ENCODE measurements around the gene IL26. TPM values are rescaled to one million over a fixed set of nuclear protein-coding genes. Genes with fewer than 3 reads are reported as not detected.

IL26 gene, protein sequence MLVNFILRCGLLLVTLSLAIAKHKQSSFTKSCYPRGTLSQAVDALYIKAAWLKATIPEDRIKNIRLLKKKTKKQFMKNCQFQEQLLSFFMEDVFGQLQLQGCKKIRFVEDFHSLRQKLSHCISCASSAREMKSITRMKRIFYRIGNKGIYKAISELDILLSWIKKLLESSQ
- total RNA-seq (ENCODE audit: low replicate concordance): not detected in 2 replicates
- long read RNA-seq: 0 reads

DNA sequence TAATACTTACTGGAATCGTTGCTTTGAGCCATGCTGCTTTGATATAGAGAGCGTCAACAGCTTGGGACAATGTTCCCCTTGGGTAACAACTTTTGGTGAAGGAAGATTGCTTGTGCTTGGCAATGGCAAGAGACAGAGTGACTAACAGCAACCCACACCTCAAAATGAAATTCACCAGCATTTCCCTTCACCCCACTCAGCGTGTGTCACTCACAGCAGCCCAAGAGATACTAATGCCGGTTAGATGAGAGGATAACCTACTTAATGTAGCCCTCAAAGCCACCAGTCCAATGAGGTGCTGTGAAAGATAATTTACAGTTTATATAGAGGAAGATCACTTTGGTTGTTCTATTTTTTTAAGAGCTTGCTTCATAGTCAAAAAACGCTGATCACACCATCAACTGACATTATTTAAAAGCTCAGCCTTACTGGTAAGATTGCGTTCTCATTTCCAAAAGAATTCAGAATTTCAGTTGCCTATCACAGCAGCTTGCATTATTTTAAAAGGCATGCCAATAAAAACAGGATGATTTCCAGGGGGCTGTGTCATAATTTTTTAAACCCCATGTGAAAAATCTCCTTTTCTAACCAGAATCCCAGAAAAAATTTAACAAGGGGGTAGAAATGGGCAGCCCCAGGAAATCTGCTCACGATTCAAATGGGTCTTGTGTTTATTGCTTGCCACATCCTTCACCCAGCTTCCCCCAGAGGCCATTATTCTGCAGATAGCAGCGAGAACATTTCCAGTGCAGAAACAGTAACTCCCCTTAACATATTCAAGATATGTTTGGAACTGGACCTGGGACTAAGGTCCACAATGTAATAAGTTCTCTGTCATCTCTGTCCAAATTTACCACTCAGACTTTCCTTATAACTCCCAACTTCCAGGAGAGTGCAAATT lies at the start of gene IL26:
Gene IL26, minus strand, starts transcription at position 235 of the 901 bp plus-strand sequence. Its CDS starts 54 bp downstream, at position 181.
- no peak within 1 kb of the TSS for H3K27ac Mint-ChIP-seq
- DNase-seq (ENCODE audit: extremely low spot score, unreplicated experiment): no peak
- TF ChIP-seq, protein P1, sequence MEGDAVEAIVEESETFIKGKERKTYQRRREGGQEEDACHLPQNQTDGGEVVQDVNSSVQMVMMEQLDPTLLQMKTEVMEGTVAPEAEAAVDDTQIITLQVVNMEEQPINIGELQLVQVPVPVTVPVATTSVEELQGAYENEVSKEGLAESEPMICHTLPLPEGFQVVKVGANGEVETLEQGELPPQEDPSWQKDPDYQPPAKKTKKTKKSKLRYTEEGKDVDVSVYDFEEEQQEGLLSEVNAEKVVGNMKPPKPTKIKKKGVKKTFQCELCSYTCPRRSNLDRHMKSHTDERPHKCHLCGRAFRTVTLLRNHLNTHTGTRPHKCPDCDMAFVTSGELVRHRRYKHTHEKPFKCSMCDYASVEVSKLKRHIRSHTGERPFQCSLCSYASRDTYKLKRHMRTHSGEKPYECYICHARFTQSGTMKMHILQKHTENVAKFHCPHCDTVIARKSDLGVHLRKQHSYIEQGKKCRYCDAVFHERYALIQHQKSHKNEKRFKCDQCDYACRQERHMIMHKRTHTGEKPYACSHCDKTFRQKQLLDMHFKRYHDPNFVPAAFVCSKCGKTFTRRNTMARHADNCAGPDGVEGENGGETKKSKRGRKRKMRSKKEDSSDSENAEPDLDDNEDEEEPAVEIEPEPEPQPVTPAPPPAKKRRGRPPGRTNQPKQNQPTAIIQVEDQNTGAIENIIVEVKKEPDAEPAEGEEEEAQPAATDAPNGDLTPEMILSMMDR (conservative IDR thresholded peaks at IDR 0.05): no peak
- H3K4me1 Mint-ChIP-seq (ENCODE audit: unreplicated experiment): peaks cover 7% of the 10 kb centered on the region
- no peak within 1 kb of the TSS for H3K4me3 Mint-ChIP-seq
- peaks cover 3% of the 10 kb centered on the region for H3K9me3 Mint-ChIP-seq
- no peaks in the 10 kb centered on the region for H3K36me3 Mint-ChIP-seq
- H3K27me3 Mint-ChIP-seq: peaks cover 22% of the 10 kb centered on the region

DNA sequence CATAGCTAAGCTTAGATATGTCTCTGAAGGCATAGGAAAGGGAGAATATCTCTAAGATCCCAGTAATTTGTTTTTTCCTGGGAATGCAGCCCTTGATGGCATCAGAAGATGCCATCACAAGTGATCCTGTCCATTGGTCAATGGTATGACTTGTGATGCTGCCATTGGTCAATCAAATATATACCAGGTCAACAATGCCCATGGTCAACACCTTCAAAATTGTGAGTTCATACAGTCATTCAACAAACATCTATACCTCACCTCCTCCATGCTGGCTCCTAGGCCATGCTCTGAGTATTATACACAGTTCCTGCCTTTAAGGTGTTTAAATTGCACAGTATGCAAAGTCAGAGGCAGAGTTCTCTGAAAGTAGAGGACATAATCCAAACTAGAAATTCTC lies 47.1 kb upstream of the IL26 start:
- Mint-ChIP-seq H3K27ac (no peak overlapping the region), H3K9me3 (peaks cover 4% of the 10 kb centered on the region), H3K4me3 (no peak overlapping the region), H3K27me3 (peaks cover 2% of the 10 kb centered on the region), H3K36me3 (no peaks in the 10 kb centered on the region), H3K4me1 (ENCODE audit: unreplicated experiment) (peaks cover 10% of the 10 kb centered on the region)
- DNase-seq (ENCODE audit: extremely low spot score, unreplicated experiment): no peak
- TF ChIP-seq, protein P1 (conservative IDR thresholded peaks at IDR 0.05): no peak

DNA sequence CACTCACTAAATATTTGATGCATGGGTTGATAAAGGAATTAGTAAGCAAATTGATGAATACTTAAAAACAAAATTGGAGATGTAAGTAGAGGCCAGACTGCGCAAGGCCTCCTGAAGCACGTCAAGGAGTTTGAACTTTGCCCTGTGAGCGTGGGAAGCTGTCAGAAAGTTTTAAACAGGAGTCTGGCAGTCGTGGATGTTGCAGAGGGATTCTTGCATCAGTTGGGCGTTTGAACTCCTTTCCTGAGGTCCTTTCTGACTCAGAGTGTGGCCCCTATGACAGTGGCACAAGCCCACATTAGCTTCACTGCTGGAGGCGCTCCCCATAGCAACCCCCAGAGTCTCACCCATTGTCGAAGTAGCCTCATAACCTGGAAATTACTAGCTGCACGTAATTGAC lies 45.7 kb upstream of the IL26 start:
- Mint-ChIP-seq H3K4me1 (ENCODE audit: unreplicated experiment) (peaks cover 7% of the 10 kb centered on the region), H3K27ac (no peak overlapping the region), H3K36me3 (no peaks in the 10 kb centered on the region), H3K4me3 (no peak overlapping the region), H3K27me3 (peaks cover 2% of the 10 kb centered on the region), H3K9me3 (no peaks in the 10 kb centered on the region)
- TF ChIP-seq, protein P1 (conservative IDR thresholded peaks at IDR 0.05): no peak
- DNase-seq (ENCODE audit: extremely low spot score, unreplicated experiment): no peak

DNA sequence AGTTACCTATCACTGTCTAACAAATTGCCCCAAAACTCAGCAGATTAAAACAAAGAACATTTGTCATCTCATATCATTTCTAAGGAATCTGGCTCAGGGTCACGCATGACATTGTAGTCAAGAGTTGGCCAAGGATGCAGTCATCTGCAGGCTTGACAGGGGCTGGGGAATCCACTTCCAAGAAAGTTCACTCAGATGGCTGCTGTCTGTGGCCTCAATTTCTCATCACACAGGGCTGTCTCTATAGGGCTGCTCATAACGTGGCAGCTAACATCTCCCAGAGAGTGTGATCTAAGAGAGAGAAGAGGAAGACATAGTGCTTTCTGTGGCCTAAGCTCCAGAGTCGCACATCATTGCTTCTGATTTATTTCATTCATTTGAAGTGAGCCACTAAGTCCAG lies 44.7 kb upstream of the IL26 start:
- no peaks in the 10 kb centered on the region for H3K9me3 Mint-ChIP-seq
- peaks cover 10% of the 10 kb centered on the region for H3K4me1 Mint-ChIP-seq (ENCODE audit: unreplicated experiment)
- DNase-seq (ENCODE audit: extremely low spot score, unreplicated experiment): no peak
- peaks cover 6% of the 10 kb centered on the region for H3K27me3 Mint-ChIP-seq
- TF ChIP-seq, protein P1 (conservative IDR thresholded peaks at IDR 0.05): no peak
- no peaks in the 10 kb centered on the region for H3K36me3 Mint-ChIP-seq
- H3K27ac Mint-ChIP-seq: no peak overlapping the region
- no peak overlapping the region for H3K4me3 Mint-ChIP-seq

DNA sequence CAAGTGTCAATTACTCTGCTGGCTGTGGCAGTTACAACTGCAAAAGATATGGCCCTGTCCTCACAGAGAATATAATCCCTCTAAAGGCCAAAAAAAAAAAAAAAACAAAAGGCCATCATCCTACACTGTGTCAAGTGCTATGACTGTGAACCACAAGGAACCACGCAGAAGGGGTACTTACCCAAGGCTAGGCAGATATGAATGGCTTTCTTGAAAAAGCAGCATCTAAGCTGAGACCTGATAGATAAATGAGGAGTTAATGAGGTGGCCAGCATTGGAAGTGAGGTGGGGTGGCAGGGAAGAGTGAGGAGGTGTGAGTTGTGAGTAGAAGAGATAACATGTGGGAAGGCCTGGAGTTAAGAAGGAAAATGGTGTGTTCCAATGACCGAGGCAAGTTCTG lies 44.2 kb upstream of the IL26 start:
- H3K27ac Mint-ChIP-seq: no peak overlapping the region
- no peaks in the 10 kb centered on the region for H3K36me3 Mint-ChIP-seq
- no peak for DNase-seq (ENCODE audit: extremely low spot score, unreplicated experiment)
- TF ChIP-seq, protein P1 (conservative IDR thresholded peaks at IDR 0.05): no peak
- H3K4me1 Mint-ChIP-seq (ENCODE audit: unreplicated experiment): peaks cover 10% of the 10 kb centered on the region
- no peak overlapping the region for H3K4me3 Mint-ChIP-seq
- peaks cover 9% of the 10 kb centered on the region for H3K27me3 Mint-ChIP-seq
- H3K9me3 Mint-ChIP-seq: no peaks in the 10 kb centered on the region
